ENCODE measurements around the gene CYTH1. TPM values are rescaled to one million over a fixed set of nuclear protein-coding genes. Genes with fewer than 3 reads are reported as not detected.
A peak's percentile ranks its signal among the peaks of the same experiment; 100 is the strongest.

The CYTH1 gene
- total RNA-seq, 1 experiment from 2014 or later: 46.7 TPM

DNA sequence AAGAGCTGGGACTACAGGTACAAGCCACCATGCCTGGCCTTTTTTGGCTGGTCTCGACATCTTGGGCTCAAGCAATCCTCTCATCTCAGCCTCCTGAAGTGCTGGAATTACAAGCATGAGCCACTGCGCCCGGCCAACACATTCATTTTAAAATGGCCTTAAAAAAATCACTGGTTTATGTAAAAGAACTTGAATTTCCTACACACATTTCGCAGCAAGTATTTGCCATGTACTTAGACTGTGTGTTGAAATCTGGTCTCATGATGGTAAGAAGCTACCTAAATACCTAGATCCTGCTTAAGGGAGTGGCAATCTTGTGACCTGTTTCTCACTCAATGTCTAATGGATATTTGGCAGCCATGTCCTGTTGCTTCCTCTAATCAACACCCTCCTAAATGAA is 8.5 kb upstream of the CYTH1 start:
- POLR2A ChIA-PET: interaction anchor here (0.7 kb wide), 1 partner anchor 170 kb away, joined by 6 read pairs; no protein-coding TSS in a partner anchor
- no peak for DNase-seq (ENCODE audit: low read depth, low spot score)
- in situ Hi-C loops (cut with HindIII; ENCODE audit: low pct_unique_long_range_greater_than_20kb, low sequenced_read_pairs) (no loop called here), intact Hi-C loops (cut with micrococcal nuclease; ENCODE audit: unreplicated experiment) (no loop called here)
- no peaks in the 10 kb centered on the region for H3K4me1 ChIP-seq (ENCODE audit: control insufficient read depth, insufficient read depth, low read length)
- BruUV-seq (replicated peaks): TSS peak; percentile 51
- H3K27ac ChIP-seq (ENCODE audit: low read length): no peak overlapping the region
- CTCF ChIA-PET: no interaction called here
- TF ChIP-seq TCF7L2 (IDR thresholded peaks at IDR 0.05; ENCODE audit: low read depth, low read length): no peak
- TF ChIP-seq, protein P1, sequence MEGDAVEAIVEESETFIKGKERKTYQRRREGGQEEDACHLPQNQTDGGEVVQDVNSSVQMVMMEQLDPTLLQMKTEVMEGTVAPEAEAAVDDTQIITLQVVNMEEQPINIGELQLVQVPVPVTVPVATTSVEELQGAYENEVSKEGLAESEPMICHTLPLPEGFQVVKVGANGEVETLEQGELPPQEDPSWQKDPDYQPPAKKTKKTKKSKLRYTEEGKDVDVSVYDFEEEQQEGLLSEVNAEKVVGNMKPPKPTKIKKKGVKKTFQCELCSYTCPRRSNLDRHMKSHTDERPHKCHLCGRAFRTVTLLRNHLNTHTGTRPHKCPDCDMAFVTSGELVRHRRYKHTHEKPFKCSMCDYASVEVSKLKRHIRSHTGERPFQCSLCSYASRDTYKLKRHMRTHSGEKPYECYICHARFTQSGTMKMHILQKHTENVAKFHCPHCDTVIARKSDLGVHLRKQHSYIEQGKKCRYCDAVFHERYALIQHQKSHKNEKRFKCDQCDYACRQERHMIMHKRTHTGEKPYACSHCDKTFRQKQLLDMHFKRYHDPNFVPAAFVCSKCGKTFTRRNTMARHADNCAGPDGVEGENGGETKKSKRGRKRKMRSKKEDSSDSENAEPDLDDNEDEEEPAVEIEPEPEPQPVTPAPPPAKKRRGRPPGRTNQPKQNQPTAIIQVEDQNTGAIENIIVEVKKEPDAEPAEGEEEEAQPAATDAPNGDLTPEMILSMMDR (IDR thresholded peaks at IDR 0.05): no peak
- no peak for TF ChIP-seq REST (IDR thresholded peaks at IDR 0.05; ENCODE audit: insufficient read depth in 1 of 2, low read depth in 2 of 2, low read length in 1 of 2)
- no peak for TF ChIP-seq SIN3A (IDR thresholded peaks at IDR 0.05; ENCODE audit: borderline replicate concordance, insufficient read depth, low read depth, low read length)
- no peak for TF ChIP-seq POLR2AphosphoS5 (IDR thresholded peaks at IDR 0.05; ENCODE audit: low read depth, low read length)
- H3K4me3 ChIP-seq (ENCODE audit: low read depth in 2 of 2, low read length in 2 of 2): no peak overlapping the region
- ATAC-seq: no peak
- no peaks in the 10 kb centered on the region for H3K9me3 ChIP-seq (ENCODE audit: control insufficient read depth, insufficient read depth, low read depth, low read length)
- no peaks in the 10 kb centered on the region for H3K27me3 ChIP-seq (ENCODE audit: control insufficient read depth, insufficient read depth, low read length)
- H3K36me3 ChIP-seq (ENCODE audit: control insufficient read depth, insufficient read depth, low read length): no peaks in the 10 kb centered on the region

GRCh38 chr17:78789663-78790181 is 7.6 kb upstream of the CYTH1 start:
- TF ChIP-seq, protein P1 (IDR thresholded peaks at IDR 0.05): no peak
- no peak for TF ChIP-seq POLR2AphosphoS5 (IDR thresholded peaks at IDR 0.05; ENCODE audit: low read depth, low read length)
- TF ChIP-seq SIN3A (IDR thresholded peaks at IDR 0.05; ENCODE audit: borderline replicate concordance, insufficient read depth, low read depth, low read length): no peak
- no peak for TF ChIP-seq REST (IDR thresholded peaks at IDR 0.05; ENCODE audit: insufficient read depth in 1 of 2, low read depth in 2 of 2, low read length in 1 of 2)
- no peak for TF ChIP-seq TCF7L2 (IDR thresholded peaks at IDR 0.05; ENCODE audit: low read depth, low read length)
- ChIA-PET CTCF (no interaction called here), POLR2A (no interaction called here)
- Histone ChIP-seq H3K27me3 (ENCODE audit: control insufficient read depth, insufficient read depth, low read length) (no peaks in the 10 kb centered on the region), H3K27ac (ENCODE audit: low read length) (no peak overlapping the region), H3K4me1 (ENCODE audit: control insufficient read depth, insufficient read depth, low read length) (no peaks in the 10 kb centered on the region), H3K36me3 (ENCODE audit: control insufficient read depth, insufficient read depth, low read length) (no peaks in the 10 kb centered on the region), H3K4me3 (ENCODE audit: low read depth in 2 of 2, low read length in 2 of 2) (no peak overlapping the region), H3K9me3 (ENCODE audit: control insufficient read depth, insufficient read depth, low read depth, low read length) (no peaks in the 10 kb centered on the region)
- no TSS peak for BruUV-seq (replicated peaks)
- intact Hi-C loops (cut with micrococcal nuclease; ENCODE audit: unreplicated experiment): no loop called here
- in situ Hi-C loops (cut with HindIII; ENCODE audit: low pct_unique_long_range_greater_than_20kb, low sequenced_read_pairs): no loop called here
- DNase-seq (ENCODE audit: low read depth, low spot score) (no peak), ATAC-seq (no peak)
